Non-pigmented ciliary epithelial cell (primary cell): Measurements from ENCODE around the gene PRIM2.
"Not testable (repeated sequence)": the region's sequence is repeated elsewhere in the genome, so short reads cannot be mapped to it uniquely, and the experiment has no call there.

Experiments
- DNase-seq: peaks from one replicate; pipeline ENCODE4 v3.0.0-alpha.2; 2010; ENCODE audit warnings: low read depth

The PRIM2 gene

DNA sequence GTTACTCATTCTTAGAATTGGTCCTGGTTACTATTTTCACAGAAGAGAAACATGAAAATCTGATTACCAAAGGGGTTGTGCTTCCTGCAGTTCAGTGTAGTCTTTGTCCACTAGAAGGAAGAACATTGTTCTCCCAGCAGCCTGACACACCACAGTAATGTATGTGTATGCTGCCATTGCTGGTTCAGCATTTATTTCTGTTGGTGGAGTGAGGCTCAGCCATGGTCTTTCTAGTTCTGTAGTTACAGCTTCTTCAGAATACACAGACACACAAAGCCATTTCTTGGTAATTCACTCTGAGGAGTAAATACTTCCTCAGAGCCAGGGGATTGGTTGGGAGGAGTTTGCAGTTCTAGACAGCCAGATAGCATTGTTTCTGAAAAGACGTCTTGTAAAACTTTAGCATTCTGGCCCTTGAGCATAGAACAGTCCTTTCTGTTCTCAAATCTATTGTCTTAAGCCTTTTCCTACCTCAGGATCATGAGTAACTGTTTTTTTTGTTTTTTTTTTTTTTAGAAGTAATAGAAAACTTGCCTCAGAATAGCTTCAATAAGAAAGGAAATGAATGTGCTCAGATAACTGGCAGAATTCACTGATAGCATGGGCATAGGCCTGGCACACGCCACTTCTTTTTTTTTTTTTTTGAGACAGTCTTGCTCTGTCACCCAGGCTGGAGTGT lies 128.5 kb downstream of the PRIM2 start:
- not testable (repeated sequence) for DNase-seq

- DNase-seq, result not testable (repeated sequence)
Measured at GRCh38 chr6:57449496-57450066, 132.2 kb downstream of the PRIM2 start.

DNA sequence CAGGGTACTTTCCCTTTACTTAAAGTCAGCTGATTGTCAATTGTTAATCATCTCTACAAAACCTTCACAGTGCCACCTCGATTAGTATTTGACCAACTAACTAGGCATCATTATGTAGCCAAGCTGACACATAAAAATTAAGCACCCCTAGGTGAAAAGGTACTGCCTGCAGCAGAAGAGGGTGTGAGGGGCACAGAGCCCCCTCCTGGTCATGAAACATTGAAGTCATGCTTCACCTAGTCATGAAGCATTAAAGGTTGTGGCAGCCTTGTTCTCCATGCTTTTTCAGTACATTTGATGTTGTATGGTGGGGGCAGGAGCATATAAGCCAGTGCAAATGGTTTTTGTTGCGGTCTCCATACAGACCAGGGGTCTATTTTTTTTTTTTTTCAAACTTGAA lies 142.4 kb downstream of the PRIM2 start:
- not testable (repeated sequence) for DNase-seq

DNA sequence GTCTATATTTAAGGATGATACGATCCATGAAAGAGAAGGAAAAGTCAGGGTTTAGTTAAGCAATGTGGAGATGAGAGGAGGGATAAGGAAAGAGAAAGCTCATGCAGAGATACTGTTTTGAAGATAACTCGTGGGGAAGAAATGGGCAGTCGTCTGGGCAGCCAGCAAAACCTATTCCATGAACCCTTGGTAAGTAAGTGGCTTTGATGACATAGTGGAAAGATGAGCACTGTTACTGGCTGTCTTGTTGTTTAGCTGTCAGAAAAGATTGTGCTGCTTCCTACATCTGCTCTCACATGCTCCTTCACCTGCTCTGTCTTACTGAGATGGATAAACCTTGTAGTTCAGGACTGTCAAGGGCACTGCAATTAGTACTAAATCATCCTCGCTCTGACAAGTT lies 143.6 kb downstream of the PRIM2 start:
- not testable (repeated sequence) for DNase-seq

- DNase-seq, result not testable (repeated sequence)
Measured at GRCh38 chr6:57463809-57464208, 146.4 kb downstream of the PRIM2 start.

GRCh38 chr6:57465968-57466367 lies 148.5 kb downstream of the PRIM2 start:
- DNase-seq, result not testable (repeated sequence)

DNA sequence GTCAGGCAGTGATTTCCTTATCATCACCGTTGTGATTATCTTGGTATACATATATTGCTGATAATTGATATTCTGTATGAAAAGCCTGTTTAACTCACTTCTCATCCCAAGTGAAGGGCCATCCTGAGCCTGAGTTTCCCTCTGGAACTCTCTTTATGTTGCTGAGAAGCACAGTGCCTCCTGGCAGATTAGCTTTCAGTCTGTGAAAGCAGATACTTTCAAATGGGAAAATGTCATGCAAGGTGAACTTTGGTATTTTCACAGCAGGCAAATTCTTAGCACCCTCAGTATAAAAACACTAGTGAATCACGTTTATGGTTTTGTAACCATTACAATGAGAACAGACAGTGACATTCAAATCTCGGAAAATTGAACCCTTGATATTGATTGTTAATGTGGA lies 151.6 kb downstream of the PRIM2 start:
- DNase-seq, result no peak

DNA sequence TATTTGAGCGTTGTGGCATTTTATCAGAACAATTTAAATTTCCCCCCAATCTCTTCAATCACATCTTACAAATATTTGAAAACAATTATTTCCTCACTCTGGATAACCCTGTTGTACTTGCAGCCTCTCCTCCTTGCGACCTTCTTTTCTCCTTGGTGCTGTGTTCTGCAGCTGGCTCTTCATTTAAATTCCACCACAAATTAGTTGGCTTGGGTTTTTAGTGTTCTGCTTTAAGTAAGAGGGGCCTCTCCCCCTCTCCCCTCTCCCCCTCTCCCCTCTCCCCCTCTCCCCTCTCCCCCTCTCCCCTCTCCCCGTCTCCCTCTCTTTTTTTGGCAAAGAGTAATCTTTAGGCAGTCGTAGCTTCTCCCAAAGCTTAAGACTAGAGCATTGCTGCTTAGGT lies 152.7 kb downstream of the PRIM2 start:
- not testable (repeated sequence) for DNase-seq

DNA sequence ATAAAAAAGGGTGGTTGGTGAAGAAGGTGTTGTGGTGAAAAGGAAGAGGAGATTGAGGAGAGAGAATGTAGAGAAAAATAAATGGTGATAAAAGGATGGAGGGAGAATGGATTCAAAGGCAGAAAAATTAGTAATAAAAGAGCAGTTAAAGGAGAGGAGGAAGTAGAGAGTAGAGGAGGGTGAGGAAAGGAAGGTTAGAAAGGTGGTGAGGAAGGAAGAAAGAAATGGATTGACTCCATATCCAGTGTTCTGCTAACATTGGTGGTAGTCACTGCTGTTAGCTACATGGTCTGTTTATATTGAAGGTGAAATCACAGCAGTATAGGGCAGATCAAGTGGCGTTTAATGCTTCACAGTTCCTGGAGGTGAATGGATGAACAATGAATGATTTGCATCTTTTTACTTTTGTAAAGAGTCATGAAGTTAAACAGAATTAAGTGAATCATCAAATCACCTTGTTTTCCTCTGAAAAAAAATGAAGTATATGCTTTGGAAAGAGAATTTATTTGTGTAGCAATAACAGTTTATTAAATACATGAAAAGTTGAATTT lies 154.0 kb downstream of the PRIM2 start:
- not testable (repeated sequence) for DNase-seq

- DNase-seq, result peak; percentile 83
Measured at GRCh38 chr6:57472861-57473362, 155.5 kb downstream of the PRIM2 start.

- not testable (repeated sequence) for DNase-seq
Measured at GRCh38 chr6:57474862-57475475, 157.5 kb downstream of the PRIM2 start.

DNA sequence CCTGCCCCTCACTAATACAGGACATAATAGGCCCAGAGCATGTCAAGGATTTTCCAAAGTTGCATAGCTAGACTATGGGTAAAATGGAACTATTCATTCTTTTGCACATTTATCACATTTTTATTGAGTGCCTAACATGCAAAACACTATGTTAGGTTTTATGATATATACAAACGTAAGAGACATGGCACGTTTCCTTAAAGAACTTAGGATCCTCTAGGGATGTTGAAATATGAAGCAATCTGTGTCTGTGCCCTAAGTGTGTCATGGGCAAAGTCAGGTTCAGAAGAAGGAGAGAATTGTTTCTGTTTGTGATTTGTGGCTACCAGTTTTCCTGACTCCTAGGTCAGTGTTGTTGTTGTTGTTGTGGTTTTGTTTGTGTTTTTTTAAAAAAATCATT lies 158.2 kb downstream of the PRIM2 start:
- DNase-seq, result not testable (repeated sequence)

- not testable (repeated sequence) for DNase-seq
Measured at GRCh38 chr6:57480194-57480593, 162.8 kb downstream of the PRIM2 start.

GRCh38 chr6:57481121-57481520 lies 163.7 kb downstream of the PRIM2 start:
- not testable (repeated sequence) for DNase-seq

GRCh38 chr6:57482471-57482870 lies 165.0 kb downstream of the PRIM2 start:
- not testable (repeated sequence) for DNase-seq

GRCh38 chr6:57486494-57487081 lies 169.2 kb downstream of the PRIM2 start:
- not testable (repeated sequence) for DNase-seq

- DNase-seq, result not testable (repeated sequence)
Measured at GRCh38 chr6:57488551-57488950, 171.1 kb downstream of the PRIM2 start.

DNA sequence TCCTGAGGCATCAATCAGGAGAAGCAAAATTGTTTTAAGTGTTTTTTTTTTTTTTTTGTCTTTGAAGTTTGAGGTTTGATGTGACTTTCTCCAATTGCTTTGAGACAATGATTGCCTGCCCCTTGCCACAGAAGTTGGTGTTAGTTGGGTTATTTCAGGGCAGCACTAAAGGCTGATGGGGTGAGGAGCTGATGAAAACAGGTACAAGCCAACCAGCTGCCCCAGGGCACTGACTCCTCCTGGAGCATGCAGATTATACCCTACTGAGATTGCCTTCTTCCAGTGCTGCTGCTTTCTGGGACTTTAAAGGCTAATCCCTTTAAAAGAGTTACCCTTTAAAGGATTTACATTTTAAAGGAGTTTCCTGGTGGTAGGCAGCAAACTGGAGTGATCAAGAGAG lies 172.5 kb downstream of the PRIM2 start:
- DNase-seq, result not testable (repeated sequence)

GRCh38 chr6:57491795-57492194 lies 174.4 kb downstream of the PRIM2 start:
- DNase-seq, result not testable (repeated sequence)

DNA sequence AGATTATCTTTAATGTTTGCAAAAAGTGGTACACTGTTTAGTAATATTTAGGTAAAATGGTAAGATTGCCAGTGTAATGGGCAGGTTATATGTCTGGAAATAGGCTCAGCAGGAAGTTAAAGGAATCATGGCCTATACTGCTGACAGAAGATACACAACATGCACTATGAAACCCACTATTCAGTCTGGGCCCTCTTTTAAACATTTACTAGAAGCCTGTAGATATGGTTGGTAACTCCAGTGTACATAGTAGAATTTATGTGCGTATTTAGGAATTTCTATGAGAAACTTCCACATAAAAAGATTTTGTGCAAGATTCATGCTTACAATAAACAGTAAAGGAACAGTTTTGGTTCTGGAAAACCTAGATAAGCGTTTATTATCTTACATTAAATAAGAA lies 178.8 kb downstream of the PRIM2 start:
- not testable (repeated sequence) for DNase-seq

- DNase-seq, result not testable (repeated sequence)
Measured at GRCh38 chr6:57500368-57501021, 183.1 kb downstream of the PRIM2 start.

DNA sequence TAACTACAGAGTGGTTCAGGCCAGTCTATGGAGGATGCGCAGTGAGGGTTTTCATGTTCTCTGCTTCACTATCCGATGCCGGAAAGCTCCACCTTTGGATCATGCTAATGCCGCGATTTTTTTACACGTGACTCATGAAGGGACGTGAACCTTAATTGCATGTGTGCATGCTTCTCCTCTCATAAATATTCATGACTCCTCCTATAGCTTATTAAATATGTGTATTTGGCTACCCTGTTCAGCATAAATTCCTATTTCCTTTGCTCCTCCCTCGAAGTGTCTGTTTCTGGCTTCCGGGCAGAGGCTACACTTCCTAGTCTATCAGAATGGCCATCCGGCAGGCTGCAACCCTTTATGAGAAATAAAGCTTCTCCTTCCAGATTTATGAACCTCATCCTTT lies 185.0 kb downstream of the PRIM2 start:
- not testable (repeated sequence) for DNase-seq
